PFSK-1 (cell line): ENCODE results near the gene POP7.

Experiments
- FOXP2 ChIP-seq: optimal IDR thresholded peaks from 2 replicates; pipeline ENCODE3; 2011; ENCODE audit warnings: borderline replicate concordance, control low read depth, inconsistent platforms; ENCODE audit not compliant: insufficient read depth; ENCODE audit errors: extremely low read length, extremely low read depth
- POLR2AphosphoS5 ChIP-seq: IDR thresholded peaks from 2 replicates; pipeline ENCODE4 v1.6.1; 2012; ENCODE audit warnings: low read depth, mild to moderate bottlenecking, control low read depth, low read length, moderate library complexity
- TAF1 ChIP-seq: IDR thresholded peaks from 2 replicates; pipeline ENCODE4 v1.6.1; 2012; ENCODE audit warnings: low read length, control low read depth, borderline replicate concordance; ENCODE audit not compliant: insufficient read depth
- TF ChIP-seq, protein P1 (sequence below), 2 experiments: IDR thresholded peaks; 2 replicates each; pipeline versions ENCODE4 v1.6.1 to v1.8.0; 2011 to 2012; ENCODE audit warnings: low read depth in 2 of 2, low read length in 2 of 2, control low read depth in 1 of 2, inconsistent platforms in 1 of 2, mild to moderate bottlenecking in 1 of 2, moderate library complexity in 1 of 2; ENCODE audit not compliant: insufficient read depth in 1 of 2

DNA sequence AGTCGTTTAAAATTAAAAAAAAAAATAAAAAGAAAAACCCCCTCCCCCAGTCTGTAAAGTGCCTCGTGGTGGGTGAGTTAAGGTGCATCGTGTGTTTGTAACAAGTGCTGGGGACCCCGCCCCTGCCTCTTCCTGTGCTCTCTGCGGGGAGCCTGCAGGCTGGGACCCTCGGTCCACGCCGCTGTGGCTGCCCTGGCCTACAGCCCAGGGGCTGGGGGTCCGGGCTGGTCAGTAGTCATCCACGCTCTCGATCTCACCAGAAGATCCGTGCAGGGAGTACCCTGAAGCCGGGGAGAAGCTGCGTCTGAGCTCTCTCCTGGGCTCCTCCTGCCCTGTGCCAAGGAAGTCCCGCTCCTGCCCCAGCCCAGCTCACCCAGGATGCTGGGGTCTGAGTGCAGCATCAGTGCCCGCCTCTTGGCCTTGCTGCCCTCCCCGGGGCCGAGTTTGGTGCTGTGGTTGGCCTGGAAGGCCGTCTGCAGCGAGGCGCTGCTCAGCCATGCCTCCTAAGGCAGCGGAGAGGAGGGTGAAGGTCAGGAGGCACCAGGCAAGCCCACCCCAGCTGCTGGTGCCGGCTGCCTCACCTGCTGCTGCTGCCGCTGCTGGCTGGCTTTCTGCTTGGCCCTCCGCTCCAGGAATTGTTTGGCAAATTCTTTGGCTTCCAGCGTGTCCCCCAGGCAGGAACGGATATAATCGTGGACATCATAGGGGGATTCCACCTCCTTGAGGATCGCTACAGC, 24.3 kb upstream of the POP7 start:
- TF ChIP-seq FOXP2, result no peak
- TF ChIP-seq TAF1, result no peak
- TF ChIP-seq POLR2AphosphoS5, result peak; percentile 16; the same call in 1 of the 2 replicates
- TF ChIP-seq, protein P1, sequence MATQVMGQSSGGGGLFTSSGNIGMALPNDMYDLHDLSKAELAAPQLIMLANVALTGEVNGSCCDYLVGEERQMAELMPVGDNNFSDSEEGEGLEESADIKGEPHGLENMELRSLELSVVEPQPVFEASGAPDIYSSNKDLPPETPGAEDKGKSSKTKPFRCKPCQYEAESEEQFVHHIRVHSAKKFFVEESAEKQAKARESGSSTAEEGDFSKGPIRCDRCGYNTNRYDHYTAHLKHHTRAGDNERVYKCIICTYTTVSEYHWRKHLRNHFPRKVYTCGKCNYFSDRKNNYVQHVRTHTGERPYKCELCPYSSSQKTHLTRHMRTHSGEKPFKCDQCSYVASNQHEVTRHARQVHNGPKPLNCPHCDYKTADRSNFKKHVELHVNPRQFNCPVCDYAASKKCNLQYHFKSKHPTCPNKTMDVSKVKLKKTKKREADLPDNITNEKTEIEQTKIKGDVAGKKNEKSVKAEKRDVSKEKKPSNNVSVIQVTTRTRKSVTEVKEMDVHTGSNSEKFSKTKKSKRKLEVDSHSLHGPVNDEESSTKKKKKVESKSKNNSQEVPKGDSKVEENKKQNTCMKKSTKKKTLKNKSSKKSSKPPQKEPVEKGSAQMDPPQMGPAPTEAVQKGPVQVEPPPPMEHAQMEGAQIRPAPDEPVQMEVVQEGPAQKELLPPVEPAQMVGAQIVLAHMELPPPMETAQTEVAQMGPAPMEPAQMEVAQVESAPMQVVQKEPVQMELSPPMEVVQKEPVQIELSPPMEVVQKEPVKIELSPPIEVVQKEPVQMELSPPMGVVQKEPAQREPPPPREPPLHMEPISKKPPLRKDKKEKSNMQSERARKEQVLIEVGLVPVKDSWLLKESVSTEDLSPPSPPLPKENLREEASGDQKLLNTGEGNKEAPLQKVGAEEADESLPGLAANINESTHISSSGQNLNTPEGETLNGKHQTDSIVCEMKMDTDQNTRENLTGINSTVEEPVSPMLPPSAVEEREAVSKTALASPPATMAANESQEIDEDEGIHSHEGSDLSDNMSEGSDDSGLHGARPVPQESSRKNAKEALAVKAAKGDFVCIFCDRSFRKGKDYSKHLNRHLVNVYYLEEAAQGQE (IDR thresholded peaks at IDR 0.05; ENCODE audit: insufficient read depth in 1 of 2, low read depth in 2 of 2, low read length in 2 of 2), result no peak
